ENCODE measurements around the gene FAM228B.

The FAM228B gene

GRCh38 chr2:24174851-24175277 is 51.6 kb downstream of the FAM228B start, which contains the start of gene FAM228A:
TSS of gene FAM228A (plus strand) at chr2:24175053. CDS start at chr2:24175481, 428 bp downstream.
- H3K4me1 ChIP-seq (ENCODE audit: insufficient read depth, low read length, poor library complexity, severe bottlenecking): peaks cover 10% of the 10 kb centered on the region
- H3K4me2 ChIP-seq (ENCODE audit: low read depth, low read length, poor library complexity, severe bottlenecking): no peak within 1 kb of the TSS
- H3K4me3 ChIP-seq (ENCODE audit: low read length, poor library complexity, severe bottlenecking): no peak within 1 kb of the TSS
- H4K20me1 ChIP-seq (ENCODE audit: insufficient read depth, low read length, poor library complexity, severe bottlenecking): no peaks in the 10 kb centered on the region
- TF ChIP-seq EZH2phosphoT487 (IDR thresholded peaks at IDR 0.05; ENCODE audit: borderline replicate concordance): no peak
- TF ChIP-seq, protein P1, sequence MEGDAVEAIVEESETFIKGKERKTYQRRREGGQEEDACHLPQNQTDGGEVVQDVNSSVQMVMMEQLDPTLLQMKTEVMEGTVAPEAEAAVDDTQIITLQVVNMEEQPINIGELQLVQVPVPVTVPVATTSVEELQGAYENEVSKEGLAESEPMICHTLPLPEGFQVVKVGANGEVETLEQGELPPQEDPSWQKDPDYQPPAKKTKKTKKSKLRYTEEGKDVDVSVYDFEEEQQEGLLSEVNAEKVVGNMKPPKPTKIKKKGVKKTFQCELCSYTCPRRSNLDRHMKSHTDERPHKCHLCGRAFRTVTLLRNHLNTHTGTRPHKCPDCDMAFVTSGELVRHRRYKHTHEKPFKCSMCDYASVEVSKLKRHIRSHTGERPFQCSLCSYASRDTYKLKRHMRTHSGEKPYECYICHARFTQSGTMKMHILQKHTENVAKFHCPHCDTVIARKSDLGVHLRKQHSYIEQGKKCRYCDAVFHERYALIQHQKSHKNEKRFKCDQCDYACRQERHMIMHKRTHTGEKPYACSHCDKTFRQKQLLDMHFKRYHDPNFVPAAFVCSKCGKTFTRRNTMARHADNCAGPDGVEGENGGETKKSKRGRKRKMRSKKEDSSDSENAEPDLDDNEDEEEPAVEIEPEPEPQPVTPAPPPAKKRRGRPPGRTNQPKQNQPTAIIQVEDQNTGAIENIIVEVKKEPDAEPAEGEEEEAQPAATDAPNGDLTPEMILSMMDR (conservative IDR thresholded peaks at IDR 0.05; ENCODE audit: low read length): no peak
- H3K27me3 ChIP-seq (ENCODE audit: insufficient read depth, low read length, poor library complexity, severe bottlenecking): no peaks in the 10 kb centered on the region
- H3K9me2 ChIP-seq (replicated peaks; ENCODE audit: low read depth, low read length): no peaks in the 10 kb centered on the region
- H3K36me3 ChIP-seq (ENCODE audit: insufficient read depth, low read length): no peaks in the 10 kb centered on the region
- H3F3A ChIP-seq (ENCODE audit: low read depth): no peaks in the 10 kb centered on the region
- no peaks in the 10 kb centered on the region for H3K79me2 ChIP-seq (ENCODE audit: insufficient read depth, low read length)
- no peaks in the 10 kb centered on the region for H3K9me3 ChIP-seq (ENCODE audit: insufficient read depth, low read depth, low read length)
- H3K9ac ChIP-seq (ENCODE audit: low read depth, low read length, poor library complexity, severe bottlenecking): no peak within 1 kb of the TSS
- H2AFZ ChIP-seq (ENCODE audit: low read length): no peak within 1 kb of the TSS

DNA sequence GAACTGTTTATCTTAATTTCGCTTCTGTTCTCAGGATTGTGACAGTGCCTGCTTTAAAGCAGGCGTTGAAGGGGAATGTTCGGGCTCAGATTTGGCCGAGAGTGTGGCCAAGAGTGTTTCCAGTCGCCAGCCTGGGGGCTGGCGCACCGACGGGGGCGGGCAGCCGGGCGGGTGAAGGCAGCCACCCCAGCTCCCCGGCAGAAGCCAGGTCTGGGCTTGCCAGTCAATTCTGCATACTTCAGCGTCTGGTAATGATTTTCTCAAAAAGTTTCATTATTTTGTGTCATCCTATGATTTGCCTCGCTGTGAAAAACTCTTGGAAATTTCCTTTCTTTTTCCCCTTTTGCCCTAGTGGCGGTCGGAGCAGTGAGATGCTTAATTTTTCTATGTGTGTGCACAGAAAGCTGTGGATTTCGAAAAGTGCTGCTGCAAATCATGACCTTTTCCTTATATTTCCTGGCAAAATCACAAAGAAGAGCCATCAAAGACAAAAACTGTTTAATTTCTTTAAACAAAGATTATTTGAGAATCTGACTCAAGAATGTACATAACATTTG is 52.4 kb downstream of the FAM228B start:
- Histone ChIP-seq H4K20me1 (ENCODE audit: insufficient read depth, low read length, poor library complexity, severe bottlenecking) (no peaks in the 10 kb centered on the region), H3K4me2 (ENCODE audit: low read depth, low read length, poor library complexity, severe bottlenecking) (no peak overlapping the region), H2AFZ (ENCODE audit: low read length) (no peak overlapping the region), H3K9ac (ENCODE audit: low read depth, low read length, poor library complexity, severe bottlenecking) (no peak overlapping the region), H3K9me2 (replicated peaks; ENCODE audit: low read depth, low read length) (no peaks in the 10 kb centered on the region), H3K36me3 (ENCODE audit: insufficient read depth, low read length) (no peaks in the 10 kb centered on the region), H3K4me3 (ENCODE audit: low read length, poor library complexity, severe bottlenecking) (no peak overlapping the region), H3K27me3 (ENCODE audit: insufficient read depth, low read length, poor library complexity, severe bottlenecking) (no peaks in the 10 kb centered on the region), H3K4me1 (ENCODE audit: insufficient read depth, low read length, poor library complexity, severe bottlenecking) (peaks cover 15% of the 10 kb centered on the region), H3F3A (ENCODE audit: low read depth) (no peaks in the 10 kb centered on the region), H3K79me2 (ENCODE audit: insufficient read depth, low read length) (no peaks in the 10 kb centered on the region), H3K9me3 (ENCODE audit: insufficient read depth, low read depth, low read length) (no peaks in the 10 kb centered on the region)
- no peak for TF ChIP-seq EZH2phosphoT487 (IDR thresholded peaks at IDR 0.05; ENCODE audit: borderline replicate concordance)
- TF ChIP-seq, protein P1 (conservative IDR thresholded peaks at IDR 0.05; ENCODE audit: low read length): no peak

DNA sequence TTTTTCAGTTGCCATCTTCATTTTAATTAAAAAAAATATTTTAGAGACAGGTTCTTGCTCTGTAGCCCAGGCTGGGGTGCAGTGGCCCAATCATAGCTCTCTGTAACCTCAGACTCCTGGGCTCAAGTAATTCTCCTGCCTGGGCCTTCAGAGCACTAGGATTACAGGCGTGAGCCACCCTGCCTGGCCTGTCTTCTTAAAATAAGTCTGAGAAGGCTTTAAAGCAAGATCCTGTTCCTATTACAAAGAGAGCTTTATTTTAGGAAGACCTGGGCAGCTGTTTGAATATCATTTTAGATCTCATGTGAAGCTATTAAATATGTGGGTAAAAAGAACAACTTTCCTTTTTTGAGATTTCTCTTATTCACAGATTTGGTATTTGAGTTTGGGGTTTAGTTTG is 53.1 kb downstream of the FAM228B start:
- no peaks in the 10 kb centered on the region for H3K27me3 ChIP-seq (ENCODE audit: insufficient read depth, low read length, poor library complexity, severe bottlenecking)
- no peaks in the 10 kb centered on the region for H3K9me2 ChIP-seq (replicated peaks; ENCODE audit: low read depth, low read length)
- H3K9me3 ChIP-seq (ENCODE audit: insufficient read depth, low read depth, low read length): no peaks in the 10 kb centered on the region
- peaks cover 15% of the 10 kb centered on the region for H3K4me1 ChIP-seq (ENCODE audit: insufficient read depth, low read length, poor library complexity, severe bottlenecking)
- no peak overlapping the region for H3K4me2 ChIP-seq (ENCODE audit: low read depth, low read length, poor library complexity, severe bottlenecking)
- H3K4me3 ChIP-seq (ENCODE audit: low read length, poor library complexity, severe bottlenecking): no peak overlapping the region
- H3K9ac ChIP-seq (ENCODE audit: low read depth, low read length, poor library complexity, severe bottlenecking): no peak overlapping the region
- TF ChIP-seq, protein P1 (conservative IDR thresholded peaks at IDR 0.05; ENCODE audit: low read length): no peak
- no peak for TF ChIP-seq EZH2phosphoT487 (IDR thresholded peaks at IDR 0.05; ENCODE audit: borderline replicate concordance)
- no peaks in the 10 kb centered on the region for H3K79me2 ChIP-seq (ENCODE audit: insufficient read depth, low read length)
- H4K20me1 ChIP-seq (ENCODE audit: insufficient read depth, low read length, poor library complexity, severe bottlenecking): no peaks in the 10 kb centered on the region
- no peaks in the 10 kb centered on the region for H3K36me3 ChIP-seq (ENCODE audit: insufficient read depth, low read length)
- no peak overlapping the region for H2AFZ ChIP-seq (ENCODE audit: low read length)
- no peaks in the 10 kb centered on the region for H3F3A ChIP-seq (ENCODE audit: low read depth)

Data from Loucy (cell line).